G401.6 (cell line): Measurements from ENCODE around the gene NIPBL.
"Not testable (repeated sequence)": the region's sequence is repeated elsewhere in the genome, so short reads cannot be mapped to it uniquely, and the experiment has no call there.

Experiments used
- FAIRE-seq: peaks from 2 replicates; lab custom pipeline; 2012; peaks lifted over from hg19 to GRCh38; lab: Jason Lieb, UNC

NIPBL gene

GRCh38 chr5:36878392-36879082, 2.0 kb downstream of the NIPBL start:
- no peak for FAIRE-seq

DNA sequence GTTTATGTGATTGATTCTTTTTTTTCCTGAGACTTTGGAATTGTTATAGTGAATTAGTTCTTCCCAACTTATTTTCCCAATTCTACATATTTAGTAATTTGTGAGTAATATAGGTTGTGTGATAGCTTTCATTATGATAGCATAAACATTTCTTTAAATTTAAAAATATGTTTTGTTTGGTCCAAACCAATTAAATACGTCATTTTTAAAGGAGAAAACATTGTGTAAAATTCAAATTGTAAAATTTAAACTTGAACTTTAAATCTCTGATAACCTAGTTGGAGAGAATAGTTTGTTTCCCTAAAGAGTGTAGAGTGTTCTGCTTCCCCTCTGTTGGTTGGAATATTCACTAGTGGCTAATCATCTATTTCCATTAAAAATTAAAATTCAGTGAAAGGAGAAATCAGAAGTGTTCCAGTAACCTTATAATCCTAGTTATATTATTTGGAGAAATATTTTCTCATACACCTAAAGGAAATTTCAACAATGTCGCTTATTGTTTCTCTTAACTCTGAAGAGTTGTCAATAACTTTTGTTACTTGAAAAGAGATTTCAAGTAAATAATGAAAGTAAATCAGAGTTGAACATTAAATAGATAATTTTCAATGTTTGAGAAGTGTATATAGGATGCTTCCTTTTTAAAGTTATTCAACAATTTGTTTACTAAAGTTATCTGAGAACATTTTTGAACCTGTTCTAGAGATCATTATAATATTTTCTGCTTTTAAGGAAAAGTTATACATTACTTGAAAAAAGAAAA, 2.9 kb downstream of the NIPBL start:
- peak; percentile 59 for FAIRE-seq

GRCh38 chr5:36880761-36881160, 4.2 kb downstream of the NIPBL start:
- FAIRE-seq, result no peak

DNA sequence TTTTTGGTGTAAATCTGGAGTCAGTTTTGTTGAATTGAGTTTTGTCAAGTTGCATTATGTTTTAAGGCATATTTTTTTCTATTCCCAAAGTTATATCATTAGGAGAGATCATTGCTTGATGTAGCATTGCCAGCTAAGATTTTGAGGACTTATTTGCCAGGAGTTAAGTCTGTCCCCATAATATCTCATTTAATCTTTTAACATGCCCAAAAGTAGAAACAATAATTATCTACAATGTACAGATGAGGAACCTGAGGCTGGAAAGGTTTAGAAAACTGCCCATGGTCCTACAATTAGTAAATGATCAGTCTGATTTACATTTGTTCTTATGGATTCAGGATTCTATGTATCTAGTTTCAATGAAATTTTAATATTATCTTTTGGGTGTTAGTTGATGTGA, 4.7 kb downstream of the NIPBL start:
- FAIRE-seq, result no peak

GRCh38 chr5:36881807-36882206, 5.2 kb downstream of the NIPBL start:
- no peak for FAIRE-seq

DNA sequence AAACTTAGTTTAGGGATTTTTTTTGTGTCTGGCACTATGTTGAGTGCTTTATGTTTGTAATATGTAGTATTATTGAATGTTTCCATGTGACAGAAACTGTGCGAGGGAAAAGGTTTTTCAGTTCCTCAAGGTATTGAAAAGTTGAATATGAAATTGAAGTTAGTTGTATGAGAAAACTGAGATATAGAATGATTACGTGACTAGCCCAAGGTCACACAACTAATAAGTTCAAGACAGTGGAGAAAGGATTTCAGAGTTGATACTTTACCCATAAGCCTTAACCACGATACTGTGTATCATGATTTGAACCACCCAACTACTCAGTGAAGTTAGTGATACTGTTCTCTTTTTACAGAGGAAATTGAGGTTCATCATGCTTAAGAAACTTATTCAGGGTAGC, 5.7 kb downstream of the NIPBL start:
- no peak for FAIRE-seq

GRCh38 chr5:36883894-36884462, 7.4 kb downstream of the NIPBL start:
- FAIRE-seq, result no peak

DNA sequence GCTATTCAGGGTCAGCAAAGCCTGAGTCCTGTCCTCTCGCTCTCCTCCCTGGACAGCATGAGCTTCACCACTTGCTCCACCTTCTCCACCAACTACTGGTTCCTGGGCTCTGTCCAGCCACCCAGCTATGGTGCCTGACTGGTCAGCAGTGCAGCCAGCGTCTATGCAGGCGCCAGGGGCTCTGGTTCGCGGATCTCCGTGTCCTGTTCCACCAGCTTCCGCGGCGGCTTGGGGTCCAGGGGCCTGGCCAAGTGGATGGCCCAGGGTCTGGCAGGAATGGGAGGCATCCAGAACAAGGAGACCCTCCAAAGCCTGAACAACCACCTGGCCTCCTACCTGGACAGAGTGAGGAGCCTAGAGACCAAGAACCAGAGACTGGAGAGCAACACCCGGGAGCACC, 8.6 kb downstream of the NIPBL start:
- FAIRE-seq, result no peak

- FAIRE-seq, result no peak
These were observed 9.3 kb downstream of the NIPBL start for GRCh38 chr5:36885566-36886485.

DNA sequence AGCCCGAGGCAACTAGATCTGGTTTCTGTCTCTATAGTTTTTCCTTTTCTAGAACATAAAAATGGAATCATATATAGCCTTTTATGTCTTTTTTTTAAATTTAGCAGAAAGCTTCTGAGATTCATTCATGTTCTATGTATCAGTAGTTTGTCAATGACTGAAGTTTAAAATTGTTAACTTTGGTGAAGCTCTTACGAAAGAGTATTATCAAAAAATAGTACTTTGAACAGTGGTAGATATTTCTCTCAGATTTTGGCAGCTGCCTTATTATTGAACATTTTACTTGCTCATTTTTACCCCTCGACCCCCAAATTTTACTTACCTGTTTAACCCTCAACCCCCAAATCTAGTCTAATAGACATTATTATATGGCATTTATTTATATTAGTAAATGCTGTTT, 10.2 kb downstream of the NIPBL start:
- no peak for FAIRE-seq

GRCh38 chr5:36887532-36887931, 11.0 kb downstream of the NIPBL start:
- FAIRE-seq, result no peak

- FAIRE-seq, result no peak
These were observed 11.7 kb downstream of the NIPBL start for GRCh38 chr5:36888303-36888702.

- FAIRE-seq, result no peak
These were observed 12.7 kb downstream of the NIPBL start for GRCh38 chr5:36889264-36889663.

DNA sequence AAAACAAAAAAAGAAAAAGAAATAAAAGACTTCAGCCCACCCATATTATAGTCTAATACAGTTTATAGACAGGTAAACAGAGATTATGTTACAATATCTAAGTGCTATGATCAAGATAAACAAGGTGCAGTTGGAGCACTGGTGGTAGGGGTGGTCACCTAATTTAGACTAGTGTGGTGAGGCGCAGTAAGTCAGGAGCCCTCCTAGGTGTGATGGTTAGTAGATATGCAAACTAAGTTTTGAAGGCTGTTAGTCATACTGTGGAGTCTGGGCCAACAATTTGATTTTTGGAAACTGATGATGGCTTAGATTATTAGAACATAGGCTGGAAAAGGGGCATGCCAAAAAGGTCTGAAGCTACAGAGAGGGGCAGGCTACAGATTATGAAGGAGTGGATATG, 14.7 kb downstream of the NIPBL start:
- FAIRE-seq, result no peak

GRCh38 chr5:36892085-36892830, 15.7 kb downstream of the NIPBL start:
- not testable (repeated sequence) for FAIRE-seq

GRCh38 chr5:36894954-36895353, 18.4 kb downstream of the NIPBL start:
- no peak for FAIRE-seq

DNA sequence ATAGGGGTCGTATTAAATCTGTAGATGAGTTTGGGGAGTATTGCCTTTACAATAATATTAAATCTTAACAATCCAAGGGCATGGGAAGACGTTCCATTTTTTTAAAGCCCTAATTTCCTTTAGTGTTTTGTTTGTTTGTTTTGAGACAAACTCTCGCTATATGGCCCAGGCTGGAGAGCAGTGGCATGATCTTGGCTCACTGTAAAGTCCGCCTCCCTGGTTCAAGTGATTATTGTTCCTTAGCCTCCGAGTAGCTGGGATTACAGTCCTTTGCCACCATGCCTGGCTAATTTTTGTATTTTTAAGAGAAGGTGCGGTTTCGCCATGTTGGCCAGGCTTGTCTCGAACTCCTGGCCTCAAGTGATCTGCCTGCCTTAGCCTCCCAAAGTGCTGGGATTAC, 19.9 kb downstream of the NIPBL start:
- FAIRE-seq, result no peak

- FAIRE-seq, result peak; percentile 23
These were observed 21.0 kb downstream of the NIPBL start for GRCh38 chr5:36897616-36898015.

GRCh38 chr5:36899860-36900259, 23.3 kb downstream of the NIPBL start:
- FAIRE-seq, result no peak

DNA sequence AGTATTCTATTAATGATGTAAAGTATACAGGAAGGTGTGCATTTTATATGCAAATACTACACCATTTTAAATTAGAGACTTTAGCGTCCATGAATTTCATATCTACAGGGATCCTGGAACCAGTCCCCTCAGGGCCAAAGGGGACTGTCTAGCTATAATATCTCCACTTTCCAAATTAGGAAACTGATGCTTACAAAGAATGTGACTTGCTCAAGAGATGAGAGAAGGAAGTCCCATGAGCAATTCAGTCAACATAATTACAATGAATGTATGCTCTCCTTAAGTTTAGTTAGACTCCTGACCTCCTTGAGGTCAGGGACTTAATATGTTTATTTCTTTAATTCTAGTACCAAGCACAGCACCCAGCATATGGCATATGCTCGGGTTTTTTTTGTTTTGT, 23.7 kb downstream of the NIPBL start:
- FAIRE-seq, result no peak

GRCh38 chr5:36901077-36901476, 24.5 kb downstream of the NIPBL start:
- not testable (repeated sequence) for FAIRE-seq

- FAIRE-seq, result no peak
These were observed 25.3 kb downstream of the NIPBL start for GRCh38 chr5:36901856-36902255.
